Raji (cell line): ENCODE results near the gene HPS5.

Experiments
- POLR2A ChIP-seq: IDR thresholded peaks from 2 replicates; pipeline ENCODE4 v1.6.1; 2011; ENCODE audit warnings: low read depth, low read length, control low read depth; ENCODE audit not compliant: insufficient read depth

The HPS5 gene

GRCh38 chr11:18295316-18295715, 26.6 kb downstream of the HPS5 start:
- no peak for TF ChIP-seq POLR2A

- TF ChIP-seq POLR2A, result no peak
Observed at GRCh38 chr11:18294862-18295261, 27.1 kb downstream of the HPS5 start.

- TF ChIP-seq POLR2A, result no peak
Observed at GRCh38 chr11:18288911-18289310, 33.0 kb downstream of the HPS5 start.

- TF ChIP-seq POLR2A, result no peak
Observed at GRCh38 chr11:18285841-18286240, 36.1 kb downstream of the HPS5 start.

- TF ChIP-seq POLR2A, result no peak
Observed at GRCh38 chr11:18282626-18283025, 39.3 kb downstream of the HPS5 start.

- TF ChIP-seq POLR2A, result no peak
Observed at GRCh38 chr11:18280438-18281045, 41.4 kb downstream of the HPS5 start.

GRCh38 chr11:18277565-18278271, 44.2 kb downstream of the HPS5 start:
- no peak for TF ChIP-seq POLR2A

GRCh38 chr11:18271206-18271605, 50.7 kb downstream of the HPS5 start:
- no peak for TF ChIP-seq POLR2A

GRCh38 chr11:18270102-18270501, 51.8 kb downstream of the HPS5 start:
- TF ChIP-seq POLR2A, result no peak

- TF ChIP-seq POLR2A, result no peak
Observed at GRCh38 chr11:18265949-18266348, 56.0 kb downstream of the HPS5 start, which contains the start of gene SAA1. Gene SAA1, plus strand, starts transcription at chr11:18266264. Its CDS starts 624 bp downstream, at chr11:18266888.

GRCh38 chr11:18264677-18265555, 57.0 kb downstream of the HPS5 start:
- TF ChIP-seq POLR2A, result no peak

- no peak for TF ChIP-seq POLR2A
Observed at GRCh38 chr11:18264035-18264434, 57.9 kb downstream of the HPS5 start.

- TF ChIP-seq POLR2A, result no peak
Observed at GRCh38 chr11:18261721-18262120, 60.2 kb downstream of the HPS5 start.

GRCh38 chr11:18259259-18259658, 62.7 kb downstream of the HPS5 start:
- no peak for TF ChIP-seq POLR2A

- TF ChIP-seq POLR2A, result no peak
Observed at GRCh38 chr11:18254781-18255361, 67.1 kb downstream of the HPS5 start.
